Left colon (tissue), 2 donors: ENCODE measurements around the gene MORF4L1. TPM values are rescaled to one million over a fixed set of nuclear protein-coding genes. Genes with fewer than 3 reads are reported as not detected.
"Not testable (repeated sequence)": the region's sequence is repeated elsewhere in the genome, so short reads cannot be mapped to it uniquely, and the experiment has no call there.

Experiments used
- ATAC-seq: fragments of 200-7000 bp; cut with Tn5 transposase; one replicate; pipeline ENCODE4 v1.9.1; 2020; ENCODE audit warnings: mild to moderate bottlenecking, moderate library complexity
- DNase-seq, 2 donors: peaks; one replicate each; pipeline ENCODE4 v3.0.0-alpha.2; 2020
- intact Hi-C, 2 donors: fragments of 100-400 bp; cut with DNase I in 1 of 2; cut with micrococcal nuclease in 1 of 2; formaldehyde crosslinking; loops; one replicate each; pipeline versions ENCODE4 v1.11.2 to v1.14.0; 2022; cut with DNase I, micrococcal nuclease
- total RNA-seq, 2 donors: library from RNA; stranded (reverse); fragmentation: NEBNext Ultra II Directional; extraction: Animal tissue kit (Norgen Biotek cat#: 25700); gene quantifications; one replicate each; pipeline ENCODE4 v1.2.1, GENCODE V29; 2021
- donor health status: DM: no; HTN: no; CAD: no.
- donor health status: DM: yes; HTN: yes; CAD: no.

Gene MORF4L1
- total RNA-seq, 2 donors from 2014 or later, result 167 to 190 TPM

GRCh38 chr15:78881681-78882080 lies 9.0 kb downstream of the MORF4L1 start:
- DNase-seq, result no peak
- no peak for ATAC-seq
- intact Hi-C loops, result no loop called here

- intact Hi-C loops, result no loop called here
- ATAC-seq, result no peak
These were observed 16.3 kb downstream of the MORF4L1 start for GRCh38 chr15:78889000-78889399.

GRCh38 chr15:78893538-78893937 lies 20.8 kb downstream of the MORF4L1 start:
- intact Hi-C loops, result no loop called here
- ATAC-seq, result no peak
- no peak for DNase-seq

More at GRCh38 chr15:78889000-78889399, 16.3 kb downstream of the MORF4L1 start:
- DNase-seq, result no peak

- no peak for ATAC-seq
- no peak for DNase-seq
- intact Hi-C loops, result no loop called here
These were observed 22.8 kb downstream of the MORF4L1 start for GRCh38 chr15:78895471-78895870.

- no peak for ATAC-seq
These were observed 25.9 kb downstream of the MORF4L1 start for GRCh38 chr15:78898540-78898939.

GRCh38 chr15:78900819-78901533 lies 28.3 kb downstream of the MORF4L1 start:
- not testable (repeated sequence) for DNase-seq, ATAC-seq
- intact Hi-C loops, result loop anchor here in 1 of 2 donors (10.0 kb wide), 1 partner anchor 284 kb away; no protein-coding TSS in a partner anchor

More at GRCh38 chr15:78898540-78898939, 25.9 kb downstream of the MORF4L1 start:
- no peak for DNase-seq
- intact Hi-C loops, result no loop called here

- not testable (repeated sequence) for DNase-seq, ATAC-seq
- intact Hi-C loops, result loop anchor here in 1 of 2 donors (10.0 kb wide), 1 partner anchor 282 kb away; no protein-coding TSS in a partner anchor
These were observed 29.8 kb downstream of the MORF4L1 start for GRCh38 chr15:78902281-78903032.

- DNase-seq (no peak), ATAC-seq (no peak)
- intact Hi-C loops, result loop anchor here in 1 of 2 donors (10.0 kb wide), 1 partner anchor 280 kb away; no protein-coding TSS in a partner anchor
These were observed 32.1 kb downstream of the MORF4L1 start for GRCh38 chr15:78904599-78905358.

- ATAC-seq, result no peak
- no peak for DNase-seq
- intact Hi-C loops, result loop anchor here in 1 of 2 donors (10.0 kb wide), 1 partner anchor 279 kb away; no protein-coding TSS in a partner anchor
These were observed 33.6 kb downstream of the MORF4L1 start for GRCh38 chr15:78906316-78906620.

- ATAC-seq (no peak), DNase-seq (no peak)
- intact Hi-C loops, result loop anchor here in 1 of 2 donors (10.0 kb wide), 1 partner anchor 277 kb away; no protein-coding TSS in a partner anchor
These were observed 34.9 kb downstream of the MORF4L1 start for GRCh38 chr15:78907577-78907976.

- DNase-seq, result no peak
- ATAC-seq, result no peak
- intact Hi-C loops, result loop anchor here in 1 of 2 donors (10.0 kb wide), 1 partner anchor 276 kb away; no protein-coding TSS in a partner anchor
These were observed 36.5 kb downstream of the MORF4L1 start for GRCh38 chr15:78909160-78909695.

GRCh38 chr15:78909791-78910228 lies 37.1 kb downstream of the MORF4L1 start:
- intact Hi-C loops, result loop anchor here in 1 of 2 donors (10.0 kb wide), 1 partner anchor 275 kb away; no protein-coding TSS in a partner anchor
- ATAC-seq, result peak; percentile 58
- no peak for DNase-seq

GRCh38 chr15:78910271-78910670 lies 37.6 kb downstream of the MORF4L1 start:
- intact Hi-C loops, result no loop called here
- no peak for ATAC-seq
- no peak for DNase-seq

GRCh38 chr15:78912316-78912715 lies 39.6 kb downstream of the MORF4L1 start:
- no peak for ATAC-seq
- intact Hi-C loops, result no loop called here

GRCh38 chr15:78913012-78913411 lies 40.3 kb downstream of the MORF4L1 start:
- ATAC-seq, result no peak
- intact Hi-C loops, result no loop called here
- no peak for DNase-seq

More at GRCh38 chr15:78912316-78912715, 39.6 kb downstream of the MORF4L1 start:
- no peak for DNase-seq

- intact Hi-C loops, result no loop called here
These were observed 41.5 kb downstream of the MORF4L1 start for GRCh38 chr15:78914027-78914764.

GRCh38 chr15:78915341-78916087 lies 42.8 kb downstream of the MORF4L1 start:
- ATAC-seq, result peak; percentile 28
- intact Hi-C loops, result no loop called here
- DNase-seq, result no peak

More at GRCh38 chr15:78914027-78914764, 41.5 kb downstream of the MORF4L1 start:
- DNase-seq (no peak), ATAC-seq (peak; percentile 49)
